ENCODE results near the gene ARRDC1.
"Not testable (repeated sequence)": the region's sequence is repeated elsewhere in the genome, so short reads cannot be mapped to it uniquely, and the experiment has no call there.

Gene ARRDC1

GRCh38 chr9:137613738-137614523 is 8.4 kb downstream of the ARRDC1 start:
- no peak for DNase-seq

- no peak for DNase-seq
Observed at GRCh38 chr9:137614631-137615386, 9.3 kb downstream of the ARRDC1 start.

DNA sequence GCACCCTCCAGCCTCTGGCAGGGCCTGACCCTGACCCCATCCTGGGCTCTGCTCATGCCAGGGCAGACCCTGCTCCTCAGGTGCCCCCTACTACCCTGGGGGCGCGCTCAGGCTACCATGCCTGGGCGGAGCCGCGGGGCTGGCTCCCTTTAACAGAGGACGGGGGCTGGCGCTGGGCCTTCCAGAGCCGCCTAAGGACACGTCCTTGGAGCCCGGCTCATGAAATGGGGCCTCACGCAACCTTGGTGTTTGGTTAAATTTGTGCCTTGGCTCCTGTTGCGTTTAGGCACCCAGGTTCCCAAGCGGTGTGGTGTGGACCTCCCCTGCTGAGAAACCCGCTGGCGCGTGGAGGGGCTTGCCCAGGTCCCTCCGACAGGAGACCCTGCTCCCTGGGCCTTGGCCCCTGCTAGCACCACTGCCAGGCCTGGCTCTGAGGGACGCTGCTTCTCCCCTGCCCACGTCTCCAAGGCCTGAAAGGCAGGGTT is 9.9 kb downstream of the ARRDC1 start:
- no peak for DNase-seq

- DNase-seq, result peak; percentile 87
Observed at GRCh38 chr9:137618105-137619067, 12.9 kb downstream of the ARRDC1 start, which contains the start of gene EHMT1. Gene EHMT1 (plus strand): TSS chr9:137619005. CDS start chr9:137619029, 24 bp downstream.

DNA sequence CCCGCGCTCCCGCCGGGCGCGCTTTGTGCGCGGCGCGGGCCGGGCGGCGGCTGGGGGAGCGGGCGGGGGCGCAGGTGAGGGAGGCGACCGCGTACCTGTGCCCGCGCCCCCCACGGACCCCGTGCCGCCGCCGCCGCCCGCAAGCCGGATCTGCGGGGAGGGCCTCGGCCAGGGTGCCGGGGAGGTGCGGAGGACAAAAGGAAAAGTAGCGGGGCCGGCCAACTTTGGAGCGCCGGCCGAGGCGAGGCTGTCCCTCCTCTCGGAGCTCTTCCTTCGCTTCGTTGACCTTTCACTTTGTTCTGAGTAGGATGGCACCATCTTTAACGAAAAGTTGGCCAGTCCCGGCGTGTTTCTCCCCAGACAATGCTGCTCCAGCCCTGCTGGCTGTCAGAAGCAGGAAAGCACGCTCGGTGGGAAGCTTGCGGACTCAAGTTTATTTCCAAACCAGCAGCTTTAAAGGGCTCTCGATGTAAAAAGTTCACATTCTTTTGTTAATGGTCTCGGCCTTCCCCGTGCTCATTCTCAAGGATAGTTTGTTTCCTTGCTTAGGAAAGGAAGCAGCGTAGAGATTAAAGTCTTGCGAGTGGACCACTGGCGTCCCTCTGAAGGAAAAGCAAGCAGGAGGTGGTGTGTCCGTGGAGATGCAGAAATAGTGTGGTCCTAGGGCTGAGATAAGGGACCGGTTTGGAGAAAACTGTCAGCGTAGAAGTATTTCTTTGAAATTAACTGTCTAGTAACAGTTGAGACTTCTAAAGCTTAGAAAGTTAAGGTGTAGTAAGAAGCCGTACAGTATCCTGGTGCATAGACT is 14.0 kb downstream of the ARRDC1 start:
- peak; percentile 17 for DNase-seq

DNA sequence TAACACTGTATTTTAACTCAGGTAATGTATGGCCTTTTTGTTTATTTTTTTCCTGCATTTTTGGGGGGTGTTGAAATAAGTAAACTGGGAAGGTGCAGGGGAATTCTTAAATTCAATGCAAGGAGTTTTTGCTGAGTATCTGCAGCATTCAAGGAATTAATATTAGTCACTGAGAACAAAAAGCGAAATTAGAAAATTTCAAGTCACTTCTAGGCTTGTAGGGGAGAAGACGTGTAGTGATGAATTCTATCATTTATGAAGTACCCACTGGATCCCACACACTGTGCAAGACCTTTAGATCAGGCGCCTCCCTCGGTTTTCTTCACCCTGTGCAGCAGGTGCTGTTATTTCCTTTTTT is 14.5 kb downstream of the ARRDC1 start:
- no peak for DNase-seq

GRCh38 chr9:137620581-137620980 is 15.1 kb downstream of the ARRDC1 start:
- no peak for DNase-seq

DNA sequence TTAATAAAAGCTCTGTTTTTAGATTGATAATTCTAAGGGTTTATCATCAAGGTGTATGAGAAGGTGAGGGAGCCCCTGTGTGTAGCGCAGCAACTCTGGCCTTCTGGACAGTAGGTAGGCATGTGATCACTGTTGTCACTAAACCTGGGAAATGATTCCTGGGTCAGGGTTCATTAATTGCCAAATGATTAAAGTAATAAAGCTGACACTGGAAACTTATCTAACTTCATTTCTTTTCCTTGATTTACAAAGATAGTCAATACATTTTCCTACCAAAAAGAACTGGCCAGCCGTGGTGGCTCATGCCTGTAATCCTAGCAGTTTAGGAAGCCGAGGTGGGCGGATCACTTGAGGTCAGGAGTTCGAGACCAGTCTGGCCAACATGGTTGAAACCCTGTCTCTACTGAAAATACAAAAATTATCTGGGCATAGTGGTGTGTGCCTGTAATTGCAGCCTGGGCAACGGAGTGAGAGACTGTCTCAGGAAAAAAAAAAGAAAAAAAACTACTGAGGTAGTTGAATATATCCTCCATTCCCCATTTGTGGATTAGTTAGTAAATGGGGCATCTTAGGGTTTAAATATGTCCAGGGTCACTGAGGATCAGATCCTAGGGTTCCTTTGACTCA is 15.8 kb downstream of the ARRDC1 start:
- no peak for DNase-seq

GRCh38 chr9:137622211-137622610 is 16.7 kb downstream of the ARRDC1 start:
- DNase-seq, result not testable (repeated sequence)

DNA sequence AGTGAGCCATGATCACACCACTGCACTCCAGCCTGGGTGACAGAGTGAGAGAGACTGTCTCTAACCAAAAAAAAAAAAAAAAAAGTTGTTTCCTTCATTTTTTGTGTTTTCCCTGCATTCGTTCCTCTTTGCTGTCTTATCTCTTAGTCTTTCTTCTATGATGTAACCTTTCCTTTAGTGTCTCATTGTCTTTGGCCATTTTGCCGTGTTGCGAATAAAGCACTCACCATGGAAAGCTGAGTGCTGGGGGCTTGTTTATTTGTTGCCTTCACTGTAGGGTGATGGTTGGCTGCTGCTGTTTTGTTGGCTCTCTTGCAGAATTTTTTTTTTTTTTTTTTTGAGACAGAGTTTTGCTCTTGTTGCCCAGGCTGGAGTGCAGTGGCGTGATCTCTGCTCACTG is 21.0 kb downstream of the ARRDC1 start:
- DNase-seq, result no peak

DNA sequence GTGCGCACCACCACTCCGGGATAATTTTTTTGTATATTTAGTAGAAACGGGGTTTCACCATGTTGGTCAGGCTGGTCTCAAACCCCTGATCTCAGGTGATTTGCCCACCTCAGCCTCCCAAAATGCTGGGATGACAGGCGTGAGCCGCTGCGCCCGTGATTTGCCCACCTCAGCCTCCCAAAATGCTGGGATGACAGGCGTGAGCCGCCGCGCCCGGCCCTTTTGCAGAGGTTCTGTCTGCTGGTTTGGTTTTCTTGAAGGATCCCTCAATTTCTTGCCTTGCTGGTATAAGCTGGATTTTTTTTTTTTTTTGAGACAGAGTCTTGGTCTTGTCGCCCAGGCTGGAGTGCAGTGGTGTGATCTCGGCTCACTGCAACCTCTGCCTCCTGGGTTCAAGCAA is 21.9 kb downstream of the ARRDC1 start:
- DNase-seq, result not testable (repeated sequence)

GRCh38 chr9:137630126-137630525 is 24.6 kb downstream of the ARRDC1 start:
- no peak for DNase-seq

DNA sequence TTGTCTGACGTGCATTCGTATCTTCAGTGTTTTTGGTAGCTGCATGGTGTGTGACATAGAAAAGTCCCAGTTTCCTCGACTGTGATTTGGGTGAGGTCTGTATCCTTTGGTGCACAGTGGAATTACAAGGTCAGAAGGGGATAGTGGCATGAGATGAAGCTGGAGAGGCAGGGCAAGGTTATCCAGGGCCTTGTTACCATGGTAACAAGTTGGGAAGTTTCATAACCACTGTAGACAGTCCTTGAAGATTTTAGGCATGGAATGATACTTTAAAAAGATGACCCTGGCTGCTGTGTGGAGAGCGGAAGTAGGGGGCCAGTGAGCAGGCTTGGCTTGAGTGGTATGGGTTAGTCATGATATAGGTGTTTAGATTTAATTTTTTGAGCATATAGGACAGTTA is 25.2 kb downstream of the ARRDC1 start:
- DNase-seq, result no peak

DNA sequence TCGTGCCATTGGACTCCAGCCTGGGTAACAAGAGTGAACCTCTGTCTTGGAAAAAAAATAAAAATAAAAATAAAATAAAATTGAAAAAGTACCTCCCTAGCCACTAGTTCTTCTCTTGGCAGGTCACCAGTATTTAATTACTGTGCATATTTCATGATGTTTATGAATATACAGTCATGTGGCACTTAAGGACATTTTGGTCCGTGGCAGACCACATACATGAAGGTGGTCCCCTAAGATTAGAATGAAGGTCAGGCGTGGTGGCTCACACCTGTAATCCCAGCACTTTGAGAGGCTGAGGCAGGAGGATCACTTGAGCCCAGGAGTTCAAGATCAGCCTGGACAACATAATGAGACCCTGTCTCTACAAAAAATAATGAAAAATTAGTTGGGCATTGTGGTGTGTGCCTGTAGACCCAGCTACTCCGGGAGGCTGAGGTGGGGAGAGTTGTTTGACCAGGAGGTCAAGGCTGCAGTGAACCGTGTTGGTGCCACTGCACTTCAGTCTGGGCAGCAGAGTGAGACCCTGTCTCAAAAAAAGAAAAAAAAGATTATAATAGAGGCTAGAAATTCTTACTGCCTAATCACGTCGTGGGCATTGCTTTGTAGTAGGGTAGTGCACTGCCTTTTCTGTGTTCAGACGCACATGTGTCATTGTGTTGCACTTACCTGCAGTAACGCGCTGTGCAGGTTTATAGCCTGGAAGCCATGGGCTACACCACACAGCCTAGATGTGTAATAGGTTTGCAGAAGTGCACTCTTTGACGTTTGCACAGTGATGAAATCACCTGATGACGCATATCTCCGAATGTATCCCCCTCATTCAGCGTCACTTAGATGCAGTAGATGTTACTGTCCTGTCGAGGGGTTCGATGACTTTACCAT is 26.1 kb downstream of the ARRDC1 start:
- DNase-seq, result no peak

- DNase-seq, result no peak
Observed at GRCh38 chr9:137632230-137633161, 27.0 kb downstream of the ARRDC1 start.

DNA sequence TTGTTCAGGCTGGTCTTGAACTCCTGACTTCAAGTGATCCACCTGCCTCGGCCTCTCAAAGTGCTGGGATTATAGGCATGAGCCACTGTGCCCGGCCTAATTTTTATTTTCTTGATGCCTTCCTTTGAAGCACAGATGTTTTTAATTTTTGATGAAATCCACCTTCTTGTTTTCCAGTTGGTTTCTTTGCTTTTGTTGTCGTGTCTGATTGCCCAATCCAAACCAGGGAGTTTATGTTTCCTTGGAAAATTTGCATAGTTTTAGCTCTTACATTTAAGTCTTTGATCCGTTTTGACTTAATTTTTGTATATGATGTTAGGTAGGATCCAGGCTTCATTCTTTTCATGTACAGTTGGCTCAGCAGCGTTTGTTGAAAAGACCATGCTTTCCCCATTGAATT is 28.5 kb downstream of the ARRDC1 start:
- no peak for DNase-seq

- no peak for DNase-seq
Observed at GRCh38 chr9:137638680-137639079, 33.2 kb downstream of the ARRDC1 start.

- DNase-seq, result no peak
Observed at GRCh38 chr9:137639303-137640051, 34.0 kb downstream of the ARRDC1 start.
